Parathyroid adenoma (tissue), 2 donors: ENCODE measurements around the gene UGDH.

ENCODE experiments used
- H2AFZ ChIP-seq: fragments of 300-600 bp; sonication (generic); one replicate; pipeline ENCODE4 v1.7.0; 2017; ENCODE audit warnings: antibody characterized with exemption, mild to moderate bottlenecking
- H3K27ac ChIP-seq: fragments of 300-600 bp; sonication (generic); one replicate; pipeline ENCODE4 v1.7.0; 2017
- H3K27me3 ChIP-seq: fragments of 300-600 bp; sonication (generic); one replicate; pipeline ENCODE4 v1.7.0; 2017; ENCODE audit warnings: low read length; ENCODE audit not compliant: control insufficient read depth, insufficient read depth
- H3K36me3 ChIP-seq: fragments of 300-600 bp; sonication (generic); one replicate; pipeline ENCODE4 v1.7.0; 2017; ENCODE audit warnings: low read length; ENCODE audit not compliant: control insufficient read depth, insufficient read depth
- H3K4me1 ChIP-seq: fragments of 300-600 bp; sonication (generic); one replicate; pipeline ENCODE4 v1.7.0; 2017; ENCODE audit warnings: control low read depth
- H3K4me2 ChIP-seq: fragments of 300-600 bp; sonication (generic); one replicate; pipeline ENCODE4 v1.7.0; 2017; ENCODE audit warnings: low read length
- H3K4me3 ChIP-seq: fragments of 300-600 bp; sonication (generic); one replicate; pipeline ENCODE4 v1.7.0; 2017; ENCODE audit warnings: low read depth, low read length
- H3K79me2 ChIP-seq: fragments of 300-600 bp; sonication (generic); one replicate; pipeline ENCODE4 v1.7.0; 2017; ENCODE audit warnings: control low read depth
- H3K9ac ChIP-seq: fragments of 300-600 bp; sonication (generic); one replicate; pipeline ENCODE4 v1.7.0; 2017; ENCODE audit warnings: mild to moderate bottlenecking
- H3K9me3 ChIP-seq: fragments of 300-600 bp; sonication (generic); one replicate; pipeline ENCODE4 v1.7.0; 2017; ENCODE audit warnings: low read length; ENCODE audit not compliant: control insufficient read depth
- CTCF ChIP-seq: fragments of 300-600 bp; sonication (generic); IDR thresholded peaks from one replicate; pipeline ENCODE4 v1.7.0; 2017; ENCODE audit warnings: antibody characterized with exemption, mild to moderate bottlenecking
- donor health status: primary hyperparathyroidism.

The UGDH gene

GRCh38 chr4:39498727-39499020, 28.6 kb downstream of the UGDH start:
- H3K4me1 ChIP-seq: no peaks in the 10 kb centered on the region
- no peak overlapping the region for H2AFZ ChIP-seq
- no peak overlapping the region for H3K27ac ChIP-seq
- H3K4me3 ChIP-seq: no peak overlapping the region
- H3K9me3 ChIP-seq: no peaks in the 10 kb centered on the region
- no peaks in the 10 kb centered on the region for H3K27me3 ChIP-seq
- no peaks in the 10 kb centered on the region for H3K36me3 ChIP-seq
- TF ChIP-seq CTCF: no peak
- H3K4me2 ChIP-seq: no peak overlapping the region
- H3K79me2 ChIP-seq: no peaks in the 10 kb centered on the region
- no peak overlapping the region for H3K9ac ChIP-seq

GRCh38 chr4:39497909-39498726, 29.1 kb downstream of the UGDH start:
- no peak overlapping the region for H3K27ac ChIP-seq
- H3K9me3 ChIP-seq: no peaks in the 10 kb centered on the region
- no peaks in the 10 kb centered on the region for H3K36me3 ChIP-seq
- H3K4me3 ChIP-seq: no peak overlapping the region
- no peak for TF ChIP-seq CTCF
- H3K27me3 ChIP-seq: no peaks in the 10 kb centered on the region
- H3K4me2 ChIP-seq: no peak overlapping the region
- H2AFZ ChIP-seq: no peak overlapping the region
- H3K79me2 ChIP-seq: no peaks in the 10 kb centered on the region
- no peak overlapping the region for H3K9ac ChIP-seq
- no peaks in the 10 kb centered on the region for H3K4me1 ChIP-seq

GRCh38 chr4:39495446-39496213, 31.6 kb downstream of the UGDH start:
- H3K9ac ChIP-seq: no peak overlapping the region
- H3K27ac ChIP-seq: no peak overlapping the region
- no peaks in the 10 kb centered on the region for H3K9me3 ChIP-seq
- no peaks in the 10 kb centered on the region for H3K27me3 ChIP-seq
- H3K4me2 ChIP-seq: no peak overlapping the region
- no peak for TF ChIP-seq CTCF
- H2AFZ ChIP-seq: no peak overlapping the region
- no peak overlapping the region for H3K4me3 ChIP-seq
- H3K36me3 ChIP-seq: no peaks in the 10 kb centered on the region
- no peaks in the 10 kb centered on the region for H3K4me1 ChIP-seq
- H3K79me2 ChIP-seq: no peaks in the 10 kb centered on the region

- H3K36me3 ChIP-seq: no peaks in the 10 kb centered on the region
- H3K4me2 ChIP-seq: no peak overlapping the region
These were observed 32.9 kb downstream of the UGDH start for GRCh38 chr4:39494354-39494753.

More at GRCh38 chr4:39494354-39494753, 32.9 kb downstream of the UGDH start:
- no peak for TF ChIP-seq CTCF
- H3K27ac ChIP-seq: no peak overlapping the region
- no peaks in the 10 kb centered on the region for H3K27me3 ChIP-seq
- H3K9ac ChIP-seq: no peak overlapping the region
- no peaks in the 10 kb centered on the region for H3K79me2 ChIP-seq
- H3K9me3 ChIP-seq: no peaks in the 10 kb centered on the region
- H3K4me1 ChIP-seq: no peaks in the 10 kb centered on the region
- no peak overlapping the region for H2AFZ ChIP-seq
- H3K4me3 ChIP-seq: no peak overlapping the region
